ENCODE results near the gene NUDT22. TPM values are rescaled to one million over a fixed set of nuclear protein-coding genes. Genes with fewer than 3 reads are reported as not detected.

Gene NUDT22
- total and polyA plus RNA-seq, 4 experiments from 2014 or later = 38.1 to 101 (median 76.7) TPM

GRCh38 chr11:64220271-64220670, 5.8 kb upstream of the NUDT22 start:
- POLR2A ChIA-PET (ENCODE audit: partially characterized antibody) = interaction anchor here (22.7 to 38.9 kb wide), 2 partner anchors 11 to 13 kb away, joined by 937 read pairs; partner anchors contain the start of genes DNAJC4, FERMT3, FKBP2 and NUDT22
- peak overlapping the region in 1 of 7 donors; percentile 55 for H3K27ac Mint-ChIP-seq

GRCh38 chr11:64220798-64221197, 5.3 kb upstream of the NUDT22 start:
- H3K4me3 ChIP-seq (ENCODE audit: low read length in 2 of 2) = no peak overlapping the region
- no peak overlapping the region for H3K4me3 Mint-ChIP-seq
- H3K27me3 ChIP-seq (ENCODE audit: insufficient read depth, low read length) = no peaks in the 10 kb centered on the region
- no peak for DNase-seq
- H3K27ac Mint-ChIP-seq = no peak overlapping the region
- intact Hi-C loops (cut with micrococcal nuclease) = no loop called here
- H3K9me3 Mint-ChIP-seq = no peaks in the 10 kb centered on the region
- H3K4me1 ChIP-seq (ENCODE audit: insufficient read depth, low read length) = peaks cover 12% of the 10 kb centered on the region
- H3K36me3 ChIP-seq (ENCODE audit: insufficient read depth, low read length) = peaks cover 42% of the 10 kb centered on the region
- POLR2A ChIA-PET (ENCODE audit: partially characterized antibody) = interaction anchor here (7.1 to 38.9 kb wide), 3 partner anchors 11 to 19 kb away, joined by 200 to 937 read pairs (median 937); partner anchors contain the start of genes DNAJC4, FERMT3, FKBP2 and NUDT22
- no peaks in the 10 kb centered on the region for H3K9me3 ChIP-seq (ENCODE audit: control insufficient read depth in 1 of 2, low read length in 2 of 2)
- peaks cover 5 to 18% (median 7%) of the 10 kb centered on the region in 4 donors for H3K4me1 Mint-ChIP-seq
- H3K27ac ChIP-seq (ENCODE audit: low read depth, low read length) = no peak overlapping the region
- H3K36me3 Mint-ChIP-seq = peaks cover 5 to 29% of the 10 kb centered on the region in 2 donors
- CTCF ChIA-PET (ENCODE audit: partially characterized antibody) = interaction anchor here (18.8 kb wide), 1 partner anchor 14 kb away, joined by 207 read pairs; the partner anchor contains the start of gene FERMT3
- no peaks in the 10 kb centered on the region for H3K27me3 Mint-ChIP-seq

More at GRCh38 chr11:64220271-64220670, 5.8 kb upstream of the NUDT22 start:
- intact Hi-C loops (cut with micrococcal nuclease) = no loop called here
- peaks cover 6% of the 10 kb centered on the region for H3K4me1 ChIP-seq (ENCODE audit: insufficient read depth, low read length)
- Mint-ChIP-seq H3K27me3 (no peaks in the 10 kb centered on the region), H3K36me3 (peaks cover 5 to 30% of the 10 kb centered on the region in 2 donors), H3K4me3 (no peak overlapping the region), H3K4me1 (peaks cover 4 to 13% (median 5%) of the 10 kb centered on the region in 4 donors), H3K9me3 (no peaks in the 10 kb centered on the region)
- H3K9me3 ChIP-seq (ENCODE audit: control insufficient read depth in 1 of 2, low read length in 2 of 2) = no peaks in the 10 kb centered on the region
- DNase-seq = no peak
- H3K4me3 ChIP-seq (ENCODE audit: low read length in 2 of 2) = no peak overlapping the region
- CTCF ChIA-PET (ENCODE audit: partially characterized antibody) = interaction anchor here (1.0 to 18.8 kb wide), 2 partner anchors 14 to 81 kb away, joined by 3 to 207 read pairs; partner anchors contain the start of gene FERMT3
- no peak overlapping the region for H3K27ac ChIP-seq (ENCODE audit: low read depth, low read length)
- H3K36me3 ChIP-seq (ENCODE audit: insufficient read depth, low read length) = peaks cover 42% of the 10 kb centered on the region
- no peaks in the 10 kb centered on the region for H3K27me3 ChIP-seq (ENCODE audit: insufficient read depth, low read length)

- Mint-ChIP-seq H3K4me3 (no peak overlapping the region), H3K9me3 (no peaks in the 10 kb centered on the region), H3K27me3 (no peaks in the 10 kb centered on the region), H3K36me3 (peaks cover 5 to 26% of the 10 kb centered on the region in 2 donors), H3K27ac (no peak overlapping the region), H3K4me1 (peaks cover 10 to 28% (median 15%) of the 10 kb centered on the region in 4 donors)
- no peaks in the 10 kb centered on the region for H3K27me3 ChIP-seq (ENCODE audit: insufficient read depth, low read length)
- no peak overlapping the region for H3K4me3 ChIP-seq (ENCODE audit: low read length in 2 of 2)
- no peak overlapping the region for H3K27ac ChIP-seq (ENCODE audit: low read depth, low read length)
- intact Hi-C loops (cut with micrococcal nuclease) = no loop called here
- peaks cover 23% of the 10 kb centered on the region for H3K4me1 ChIP-seq (ENCODE audit: insufficient read depth, low read length)
- DNase-seq = no peak
- ChIA-PET POLR2A (ENCODE audit: partially characterized antibody) (interaction anchor here (1.1 to 38.9 kb wide), 4 partner anchors 13 to 82 kb away, joined by 3 to 937 read pairs (median 110); partner anchors contain the start of genes ESRRA, FERMT3, FKBP2 and PPP1R14B), CTCF (ENCODE audit: partially characterized antibody) (interaction anchor here (2.3 to 18.8 kb wide), 3 partner anchors 16 to 80 kb away, joined by 7 to 207 read pairs (median 45); partner anchors contain the start of genes CATSPERZ, ESRRA and FERMT3)
- peaks cover 42% of the 10 kb centered on the region for H3K36me3 ChIP-seq (ENCODE audit: insufficient read depth, low read length)
- H3K9me3 ChIP-seq (ENCODE audit: control insufficient read depth in 1 of 2, low read length in 2 of 2) = no peaks in the 10 kb centered on the region
Measured at GRCh38 chr11:64222651-64223000, 3.4 kb upstream of the NUDT22 start.

GRCh38 chr11:64223001-64223651, 2.9 kb upstream of the NUDT22 start:
- peaks cover 5 to 25% of the 10 kb centered on the region in 2 donors for H3K36me3 Mint-ChIP-seq

GRCh38 chr11:64224151-64224890, 1.8 kb upstream of the NUDT22 start:
- ChIA-PET POLR2A (ENCODE audit: partially characterized antibody) (interaction anchor here (1.1 to 38.9 kb wide), 10 partner anchors 15 to 93 kb away, joined by 4 to 937 read pairs (median 16); partner anchors contain the start of genes BAD, ESRRA, FERMT3 and FKBP2), CTCF (ENCODE audit: partially characterized antibody) (interaction anchor here (1.1 to 18.8 kb wide), 6 partner anchors 10 to 93 kb away, joined by 3 to 207 read pairs (median 6); partner anchors contain the start of genes CATSPERZ, ESRRA, FERMT3 and PRDX5)
- Histone ChIP-seq H3K4me1 (ENCODE audit: insufficient read depth, low read length) (peaks cover 31% of the 10 kb centered on the region), H3K27ac (ENCODE audit: low read depth, low read length) (no peak overlapping the region), H3K4me3 (ENCODE audit: low read length in 2 of 2) (no peak overlapping the region), H3K9me3 (ENCODE audit: control insufficient read depth in 1 of 2, low read length in 2 of 2) (no peaks in the 10 kb centered on the region), H3K27me3 (ENCODE audit: insufficient read depth, low read length) (no peaks in the 10 kb centered on the region), H3K36me3 (ENCODE audit: insufficient read depth, low read length) (peaks cover 31% of the 10 kb centered on the region)
- intact Hi-C loops (cut with micrococcal nuclease) = no loop called here
- Mint-ChIP-seq H3K36me3 (peaks cover 0 to 14% of the 10 kb centered on the region in 2 donors), H3K4me1 (peaks cover 10 to 41% (median 19%) of the 10 kb centered on the region in 4 donors), H3K9me3 (no peaks in the 10 kb centered on the region), H3K27ac (peak overlapping the region in 6 of 7 donors; percentile 11 to 91 (median 47)), H3K4me3 (peak overlapping the region in 5 of 8 donors; percentile 21 to 90 (median 39)), H3K27me3 (no peaks in the 10 kb centered on the region)
- no peak for DNase-seq

More at GRCh38 chr11:64223001-64223651, 2.9 kb upstream of the NUDT22 start:
- H3K9me3 Mint-ChIP-seq = no peaks in the 10 kb centered on the region
- no peaks in the 10 kb centered on the region for H3K27me3 Mint-ChIP-seq
- ChIA-PET POLR2A (ENCODE audit: partially characterized antibody) (interaction anchor here (0.6 to 38.9 kb wide), 8 partner anchors 14 to 522 kb away, joined by 3 to 937 read pairs (median 16); partner anchors contain the start of genes BAD, ESRRA, FERMT3 and FKBP2), CTCF (ENCODE audit: partially characterized antibody) (interaction anchor here (1.4 to 18.8 kb wide), 4 partner anchors 9 to 80 kb away, joined by 4 to 207 read pairs (median 26); partner anchors contain the start of genes CATSPERZ, ESRRA and FERMT3)
- peaks cover 42% of the 10 kb centered on the region for H3K36me3 ChIP-seq (ENCODE audit: insufficient read depth, low read length)
- no peak overlapping the region for H3K27ac Mint-ChIP-seq
- no peak for DNase-seq
- H3K9me3 ChIP-seq (ENCODE audit: control insufficient read depth in 1 of 2, low read length in 2 of 2) = no peaks in the 10 kb centered on the region
- H3K27me3 ChIP-seq (ENCODE audit: insufficient read depth, low read length) = no peaks in the 10 kb centered on the region
- no peak overlapping the region for H3K27ac ChIP-seq (ENCODE audit: low read depth, low read length)
- H3K4me3 Mint-ChIP-seq = no peak overlapping the region
- intact Hi-C loops (cut with micrococcal nuclease) = no loop called here
- peaks cover 10 to 33% (median 16%) of the 10 kb centered on the region in 4 donors for H3K4me1 Mint-ChIP-seq
- no peak overlapping the region for H3K4me3 ChIP-seq (ENCODE audit: low read length in 2 of 2)
- H3K4me1 ChIP-seq (ENCODE audit: insufficient read depth, low read length) = peaks cover 25% of the 10 kb centered on the region

GRCh38 chr11:64224891-64225607, 1.0 kb upstream of the NUDT22 start:
- H3K27ac ChIP-seq (ENCODE audit: low read depth, low read length) = peak overlapping the region; percentile 77
- CTCF ChIA-PET (ENCODE audit: partially characterized antibody) = interaction anchor here (1.1 to 18.8 kb wide), 4 partner anchors 12 to 78 kb away, joined by 3 to 207 read pairs (median 26); partner anchors contain the start of genes CATSPERZ, ESRRA and FERMT3
- H3K27me3 ChIP-seq (ENCODE audit: insufficient read depth, low read length) = no peaks in the 10 kb centered on the region
- peaks cover 0 to 16% of the 10 kb centered on the region in 2 donors for H3K36me3 Mint-ChIP-seq
- H3K4me1 ChIP-seq (ENCODE audit: insufficient read depth, low read length) = peaks cover 38% of the 10 kb centered on the region
- peaks cover 24% of the 10 kb centered on the region for H3K36me3 ChIP-seq (ENCODE audit: insufficient read depth, low read length)
- H3K27me3 Mint-ChIP-seq = no peaks in the 10 kb centered on the region
- H3K4me3 Mint-ChIP-seq = peak overlapping the region; percentile 68 to 94 (median 90)
- no peaks in the 10 kb centered on the region for H3K9me3 ChIP-seq (ENCODE audit: control insufficient read depth in 1 of 2, low read length in 2 of 2)
- H3K27ac Mint-ChIP-seq = peak overlapping the region; percentile 52 to 93 (median 83)
- peak overlapping the region in 1 of 2 donors; percentile 94 for H3K4me3 ChIP-seq (ENCODE audit: low read length in 2 of 2)
- DNase-seq = no peak
- POLR2A ChIA-PET (ENCODE audit: partially characterized antibody) = interaction anchor here (1.1 to 38.9 kb wide), 10 partner anchors 14 to 92 kb away, joined by 4 to 937 read pairs (median 19); partner anchors contain the start of genes BAD, ESRRA, FERMT3 and FKBP2
- peaks cover 13 to 49% (median 24%) of the 10 kb centered on the region in 4 donors for H3K4me1 Mint-ChIP-seq
- H3K9me3 Mint-ChIP-seq = no peaks in the 10 kb centered on the region
- intact Hi-C loops (cut with micrococcal nuclease) = no loop called here
